Loucy (cell line): ENCODE data around the gene ZSWIM7.

Experiments
- EZH2phosphoT487 ChIP-seq: fragments of 200-600 bp; IDR thresholded peaks from 2 replicates; pipeline ENCODE4 v1.6.1; 2018; ENCODE audit warnings: antibody characterized with exemption, mild to moderate bottlenecking, moderate library complexity, borderline replicate concordance
- TF ChIP-seq, protein P1 (sequence below): fragments of 200-600 bp; sonication (generic); conservative IDR thresholded peaks from 2 replicates; pipeline ENCODE4 v1.5.1; 2014; ENCODE audit warnings: mild to moderate bottlenecking, antibody characterized with exemption, low read length

DNA sequence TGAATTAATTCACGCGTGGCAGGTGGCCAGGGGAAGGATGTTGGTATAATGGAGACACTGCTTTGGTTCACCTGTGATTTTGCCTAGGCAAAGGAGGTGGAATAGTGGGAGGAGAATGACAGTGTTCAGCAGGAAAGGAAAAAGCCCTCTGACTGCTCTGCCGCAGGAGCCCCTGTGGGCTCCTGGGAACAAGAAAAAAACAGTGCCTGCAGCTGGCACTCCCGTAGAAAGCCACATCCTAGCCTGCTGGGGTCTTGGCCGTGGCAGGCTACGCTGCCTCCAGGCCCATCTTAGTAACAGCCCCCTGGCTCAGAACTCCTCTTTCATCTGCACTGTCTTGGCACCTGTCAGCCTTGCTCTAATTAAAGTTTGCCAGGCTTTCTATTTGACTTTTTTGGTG, 34.0 kb downstream of the ZSWIM7 start:
- TF ChIP-seq, protein P1, sequence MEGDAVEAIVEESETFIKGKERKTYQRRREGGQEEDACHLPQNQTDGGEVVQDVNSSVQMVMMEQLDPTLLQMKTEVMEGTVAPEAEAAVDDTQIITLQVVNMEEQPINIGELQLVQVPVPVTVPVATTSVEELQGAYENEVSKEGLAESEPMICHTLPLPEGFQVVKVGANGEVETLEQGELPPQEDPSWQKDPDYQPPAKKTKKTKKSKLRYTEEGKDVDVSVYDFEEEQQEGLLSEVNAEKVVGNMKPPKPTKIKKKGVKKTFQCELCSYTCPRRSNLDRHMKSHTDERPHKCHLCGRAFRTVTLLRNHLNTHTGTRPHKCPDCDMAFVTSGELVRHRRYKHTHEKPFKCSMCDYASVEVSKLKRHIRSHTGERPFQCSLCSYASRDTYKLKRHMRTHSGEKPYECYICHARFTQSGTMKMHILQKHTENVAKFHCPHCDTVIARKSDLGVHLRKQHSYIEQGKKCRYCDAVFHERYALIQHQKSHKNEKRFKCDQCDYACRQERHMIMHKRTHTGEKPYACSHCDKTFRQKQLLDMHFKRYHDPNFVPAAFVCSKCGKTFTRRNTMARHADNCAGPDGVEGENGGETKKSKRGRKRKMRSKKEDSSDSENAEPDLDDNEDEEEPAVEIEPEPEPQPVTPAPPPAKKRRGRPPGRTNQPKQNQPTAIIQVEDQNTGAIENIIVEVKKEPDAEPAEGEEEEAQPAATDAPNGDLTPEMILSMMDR, result no peak
- TF ChIP-seq EZH2phosphoT487, result no peak
